ENCODE data around the gene RGL1.

The RGL1 gene

DNA sequence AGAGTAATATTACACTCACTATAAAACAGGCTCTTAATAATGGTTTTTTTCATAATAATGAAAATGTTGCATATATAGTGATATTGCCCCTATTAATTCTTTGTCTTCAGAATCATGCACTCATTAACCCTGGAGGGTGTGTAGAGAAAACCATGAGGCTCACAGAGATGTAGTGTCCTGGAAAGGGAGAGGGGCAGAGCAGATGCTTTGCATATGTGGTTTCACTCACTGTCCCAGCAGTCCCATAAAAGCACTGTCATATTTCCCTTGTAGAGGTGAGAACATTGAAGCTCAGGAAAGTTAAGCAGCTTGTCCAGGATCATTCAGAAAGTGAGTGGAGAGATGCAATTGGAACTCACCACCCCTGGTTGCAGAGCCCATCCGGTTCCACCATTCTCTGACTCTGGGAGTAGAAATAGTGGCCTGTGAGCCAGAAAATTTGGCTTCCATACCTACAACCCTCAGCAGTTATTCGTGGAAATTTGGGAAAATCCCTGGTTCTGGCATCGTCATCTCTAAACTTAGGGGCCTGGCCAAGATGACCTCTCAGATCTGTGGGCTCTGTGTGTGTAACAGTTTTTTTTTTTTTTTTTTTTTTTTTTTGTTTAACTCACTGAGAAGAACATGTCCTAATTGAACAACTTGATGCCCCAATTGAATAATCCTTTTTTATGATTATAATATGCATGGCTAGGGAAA is 86.4 kb downstream of the RGL1 start:
- no peak for DNase-seq

DNA sequence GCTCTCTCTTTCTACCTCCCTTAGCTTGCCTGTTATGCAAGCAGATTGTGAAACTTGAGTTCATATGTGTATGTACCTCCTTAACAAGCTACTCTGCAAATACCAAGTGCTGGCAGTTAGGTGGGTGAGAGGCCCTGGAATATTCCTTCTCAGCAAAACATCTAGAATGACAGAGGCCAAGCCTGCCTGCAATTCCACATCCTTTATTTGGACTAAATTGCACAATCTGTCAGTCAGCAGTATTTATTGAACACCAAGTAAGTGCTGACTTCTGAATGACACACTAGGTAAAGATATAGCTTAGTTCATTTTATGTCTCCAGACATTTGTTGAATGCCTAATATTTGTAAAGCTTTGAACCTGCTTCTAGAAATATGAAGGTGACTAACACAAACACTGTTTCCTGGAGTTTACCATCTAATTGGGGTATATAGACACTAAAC is 87.5 kb downstream of the RGL1 start:
- peak; percentile 67 for DNase-seq

DNA sequence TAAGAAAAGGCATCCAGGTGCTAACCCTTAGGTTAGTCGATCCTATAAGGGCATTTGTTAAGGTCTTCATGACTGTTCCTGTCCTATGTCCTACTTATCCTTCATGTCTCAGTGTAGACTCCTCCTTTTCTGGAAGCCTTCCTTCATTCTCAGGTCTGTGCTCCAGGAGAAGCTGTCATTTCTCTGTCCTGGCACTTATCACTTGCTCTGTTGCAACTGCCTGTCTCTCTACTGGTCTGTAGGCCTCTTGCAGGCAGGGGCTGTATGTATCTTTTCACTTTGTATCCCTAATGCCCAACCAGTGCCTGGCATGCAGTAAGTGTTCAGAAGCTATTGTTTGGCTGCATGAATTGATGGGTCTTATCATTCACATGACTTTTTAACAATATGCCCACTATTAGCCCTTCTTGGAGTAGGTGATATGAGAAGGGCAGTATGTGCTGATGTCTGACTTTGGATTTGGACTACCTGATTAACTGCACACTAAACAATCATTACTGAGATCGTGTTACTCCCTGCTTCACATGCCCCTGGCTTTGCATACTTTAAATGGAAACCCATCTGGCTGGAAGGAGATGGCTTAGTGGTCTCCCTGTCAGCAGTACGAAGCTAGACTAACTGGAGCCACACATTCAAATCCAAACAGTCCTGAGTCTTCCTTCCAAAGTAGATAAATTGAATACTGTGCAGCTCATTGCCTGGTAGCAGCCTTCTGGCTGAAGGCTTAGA is 88.8 kb downstream of the RGL1 start:
- no peak for DNase-seq

DNA sequence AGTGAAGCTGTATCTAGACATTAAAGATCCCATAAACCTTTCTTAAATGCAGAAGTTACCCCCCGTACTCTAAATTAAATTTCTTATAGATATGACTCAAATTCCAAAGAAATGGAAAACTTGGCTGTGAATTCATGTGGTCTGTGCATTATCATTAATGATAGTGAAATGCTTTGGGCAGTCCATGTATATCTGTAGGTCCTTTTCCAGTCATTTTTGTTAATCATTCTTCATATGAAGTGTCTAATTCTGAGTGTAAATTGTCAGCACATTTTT is 89.3 kb downstream of the RGL1 start:
- no peak for DNase-seq

DNA sequence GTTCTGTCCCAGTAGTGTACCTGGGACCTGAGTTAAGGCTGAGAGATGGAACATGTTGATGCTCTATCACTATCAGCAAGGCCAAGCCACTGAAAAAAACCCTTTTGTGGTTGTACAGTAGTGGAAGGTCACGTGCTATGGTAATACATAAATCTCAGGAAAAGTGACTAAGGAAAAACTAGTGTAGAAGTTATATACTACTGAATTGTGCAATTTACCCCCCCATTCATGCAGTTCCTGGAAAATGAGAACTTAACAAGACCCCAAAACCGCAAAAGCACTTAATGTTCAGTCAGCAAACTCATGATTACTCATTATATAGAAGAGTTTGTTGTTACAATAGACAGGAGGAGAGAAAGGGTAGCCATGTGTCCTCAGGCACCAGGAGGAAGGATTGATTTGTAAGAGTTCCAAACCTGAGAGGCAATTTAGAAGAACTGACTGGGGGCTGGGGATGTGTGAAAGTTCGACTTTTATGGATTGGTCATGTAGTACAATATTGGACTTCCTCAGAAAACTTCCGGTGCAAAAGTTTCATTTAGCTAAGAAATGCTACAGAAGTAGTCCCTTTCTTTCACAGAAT is 91.6 kb downstream of the RGL1 start:
- peak; percentile 99 for DNase-seq

DNA sequence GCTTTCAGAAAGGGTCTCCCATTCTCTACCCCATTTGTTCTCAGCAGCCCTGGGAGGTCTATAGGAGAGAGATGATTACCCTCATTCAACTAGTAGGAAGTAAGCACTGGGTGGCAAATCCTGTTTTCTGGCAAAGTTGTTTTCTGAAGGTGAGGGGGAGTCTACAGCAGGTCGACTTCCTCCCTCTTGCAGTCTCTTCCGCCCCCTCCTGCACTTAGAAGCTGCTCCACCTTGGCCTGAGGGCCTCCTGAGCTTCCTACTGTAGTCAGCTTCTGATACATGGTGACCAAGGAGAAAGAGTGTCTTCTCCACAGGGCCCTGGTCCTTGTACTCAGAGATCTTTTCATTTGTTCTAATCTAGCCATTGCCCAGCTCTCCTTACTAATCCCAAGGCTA is 93.1 kb downstream of the RGL1 start:
- DNase-seq, result no peak

DNA sequence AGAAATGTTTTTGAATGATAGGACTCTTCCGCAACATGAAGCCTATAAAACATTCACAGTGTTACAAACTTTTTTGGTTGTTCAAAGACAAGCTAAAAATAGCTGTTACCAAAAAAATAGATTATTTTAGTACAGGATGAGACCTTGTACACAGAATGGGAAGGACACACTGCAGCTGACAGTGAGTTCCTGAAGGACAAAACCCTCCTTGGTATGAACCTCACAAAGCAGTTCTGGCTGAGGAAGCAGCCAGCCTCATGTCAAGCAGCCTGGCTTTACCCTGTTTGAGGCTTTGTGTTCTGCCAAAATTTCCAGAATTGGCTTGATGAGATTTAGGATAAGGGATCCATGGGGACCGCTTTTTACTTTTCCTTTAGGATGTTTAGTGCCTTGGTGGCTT is 93.7 kb downstream of the RGL1 start:
- DNase-seq, result no peak

DNA sequence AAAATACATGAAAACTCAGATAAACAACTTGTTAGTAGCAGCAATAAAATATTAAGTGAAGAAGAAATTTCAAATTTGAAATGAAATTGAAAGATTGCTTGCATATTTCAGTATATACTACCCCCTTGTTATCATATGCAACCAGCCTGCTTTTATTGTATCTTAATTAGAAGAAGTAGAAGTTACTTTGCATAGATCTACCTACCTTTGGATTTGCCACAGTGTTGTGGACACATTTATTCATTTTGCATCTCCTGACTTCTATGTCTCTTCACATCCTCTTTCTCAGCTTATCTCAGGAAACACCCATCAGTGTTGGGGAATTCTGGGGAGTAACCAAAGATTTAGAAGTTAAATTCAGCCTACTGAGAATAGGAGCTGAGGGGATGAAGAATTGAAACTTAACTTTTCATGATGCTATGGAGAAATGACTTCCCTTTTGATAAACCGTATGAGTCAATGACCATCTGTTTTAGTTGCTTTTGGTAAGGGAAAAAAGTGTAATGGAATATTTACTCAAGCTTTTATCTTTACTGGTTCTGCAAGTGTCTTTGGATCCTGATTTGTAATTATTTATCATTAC is 96.9 kb downstream of the RGL1 start:
- peak; percentile 92 for DNase-seq

DNA sequence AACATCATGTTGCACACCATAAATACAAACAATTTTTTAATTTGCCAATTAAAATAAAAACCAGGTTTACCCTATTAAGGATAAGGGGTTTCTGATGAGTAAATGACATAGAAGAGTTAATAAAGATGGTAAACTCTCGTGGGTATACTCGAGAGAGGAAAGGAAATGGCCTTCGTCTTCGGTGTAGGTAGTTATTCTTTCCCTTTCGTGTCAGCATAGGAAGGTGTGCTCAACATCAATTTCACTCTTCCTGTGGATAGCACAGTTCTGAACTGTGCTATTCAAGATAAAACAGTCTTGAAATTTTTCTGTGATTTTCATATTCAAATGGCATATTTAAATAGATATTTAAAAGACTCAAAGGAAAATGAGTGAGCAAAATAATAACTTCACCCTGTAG is 98.2 kb downstream of the RGL1 start:
- DNase-seq, result no peak

DNA sequence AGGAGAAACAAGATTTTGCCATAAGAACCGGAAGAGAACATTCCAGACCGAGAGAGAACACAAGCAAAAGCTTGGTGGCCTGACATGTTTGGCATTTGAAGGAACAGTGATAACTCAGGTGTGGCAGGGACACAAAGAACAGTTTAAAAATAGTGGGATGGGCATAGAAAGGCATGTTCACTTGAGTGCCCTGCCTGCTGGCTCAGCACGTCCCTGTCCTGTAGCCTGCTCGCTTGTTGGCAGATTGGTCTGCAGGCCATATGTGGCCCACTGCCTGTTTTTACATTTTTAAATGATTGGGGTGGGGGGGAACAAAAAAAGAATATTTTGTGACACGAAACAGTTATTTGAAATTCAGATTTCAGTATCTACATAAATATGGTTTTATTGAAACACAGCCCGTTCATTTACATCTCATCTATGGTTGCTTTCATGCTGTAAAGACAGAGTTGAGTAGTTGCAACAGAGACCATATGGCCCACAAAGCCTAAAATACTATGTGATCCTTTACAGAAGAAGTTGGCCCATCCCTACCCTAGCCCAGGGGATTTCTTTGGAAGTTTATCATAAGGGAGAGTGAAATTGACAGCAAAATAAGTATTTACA is 100.7 kb downstream of the RGL1 start:
- no peak for DNase-seq

DNA sequence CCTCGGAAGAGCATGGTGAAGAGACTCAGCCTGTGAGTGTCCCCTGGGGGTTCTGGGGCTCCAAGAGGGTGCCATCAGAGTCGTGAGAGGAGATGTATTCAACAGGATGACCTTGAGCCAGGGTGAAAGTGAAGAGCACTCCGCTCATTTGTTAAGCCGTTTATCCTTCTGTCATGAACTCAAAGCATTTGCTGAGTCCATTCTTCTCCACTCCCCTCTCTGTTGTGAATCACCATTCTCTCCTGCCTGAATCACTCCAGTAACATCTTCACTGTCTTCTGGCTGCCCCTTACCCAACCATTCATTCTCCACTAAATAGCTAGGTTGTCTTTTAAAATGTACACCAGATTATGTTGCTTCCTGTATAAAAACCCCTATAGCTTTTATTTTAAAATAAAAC is 102.2 kb downstream of the RGL1 start:
- DNase-seq, result no peak

DNA sequence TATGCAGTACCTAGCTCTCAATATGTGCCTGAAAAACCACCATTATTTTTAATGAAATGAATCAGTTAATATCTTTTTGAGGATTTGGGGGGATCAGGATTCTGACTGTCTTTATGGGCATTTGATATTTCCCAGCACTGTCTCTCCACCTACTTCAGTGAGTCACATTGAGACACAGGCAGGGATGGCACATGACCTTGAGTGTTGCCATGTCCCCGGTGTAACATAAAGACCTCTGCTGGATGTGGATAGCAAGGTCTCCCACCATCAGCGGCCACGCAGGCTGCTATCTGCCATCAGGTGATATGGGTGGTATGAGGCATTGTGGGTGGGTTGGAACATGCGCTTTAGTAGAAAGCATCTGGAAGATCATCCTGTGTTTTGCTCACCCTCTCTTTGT is 103.2 kb downstream of the RGL1 start:
- DNase-seq, result no peak

DNA sequence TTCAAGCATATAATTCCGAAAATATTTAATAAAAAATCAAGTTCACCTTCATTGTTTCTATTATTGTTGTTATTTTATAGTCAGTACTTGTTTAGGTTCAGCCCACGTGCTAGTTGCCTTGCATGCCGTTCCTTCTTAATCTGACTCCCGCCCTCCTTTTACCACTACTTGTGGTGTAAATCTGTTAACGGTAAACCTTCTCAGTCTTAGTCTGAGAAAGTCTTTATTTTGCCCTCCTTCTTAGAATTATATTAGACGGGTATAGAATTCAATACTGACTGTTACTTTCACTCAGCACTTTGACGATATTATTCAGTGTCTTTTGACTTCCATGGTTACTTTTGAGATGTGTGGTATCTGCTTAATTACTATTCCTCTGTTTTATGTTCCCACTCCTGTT is 104.8 kb downstream of the RGL1 start:
- no peak for DNase-seq

DNA sequence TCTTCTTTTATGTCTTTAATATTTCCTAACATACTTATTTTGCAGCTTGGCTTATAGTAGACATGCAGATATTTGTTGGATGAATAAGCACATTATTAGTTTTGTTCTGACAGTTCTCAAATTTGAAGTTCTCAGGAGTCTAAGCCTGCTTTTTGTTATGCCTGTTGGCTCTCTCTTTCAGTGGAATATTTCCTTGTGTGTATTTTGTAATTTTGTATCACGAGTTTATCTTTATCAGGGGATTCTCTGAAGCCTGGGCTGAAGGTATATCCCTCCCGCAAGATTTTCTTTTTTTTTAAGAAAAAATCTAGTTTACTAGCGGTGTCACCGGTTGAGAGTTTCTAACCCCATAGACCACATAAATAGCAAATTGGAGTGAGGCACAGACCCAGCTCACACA is 105.9 kb downstream of the RGL1 start:
- peak; percentile 66 for DNase-seq

DNA sequence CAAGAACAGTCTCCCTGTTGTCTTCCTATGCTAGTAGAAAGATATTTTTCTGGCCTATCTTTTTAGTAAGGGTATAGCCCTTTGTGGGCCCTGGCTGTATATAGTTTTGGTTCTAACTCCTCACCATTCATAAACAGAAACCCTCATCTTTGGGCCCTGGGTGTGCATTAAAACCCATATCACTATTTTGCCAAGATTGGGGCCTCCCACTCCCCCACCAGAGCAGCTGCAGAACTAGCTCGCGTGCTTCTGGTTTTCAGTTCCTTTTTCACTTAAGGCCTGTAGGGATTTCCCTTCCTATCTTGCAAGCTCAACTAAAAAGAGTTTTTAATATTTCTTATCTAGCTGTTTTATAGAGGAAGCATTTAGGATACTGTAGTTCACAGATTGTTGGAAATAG is 106.4 kb downstream of the RGL1 start:
- DNase-seq, result peak; percentile 95

DNA sequence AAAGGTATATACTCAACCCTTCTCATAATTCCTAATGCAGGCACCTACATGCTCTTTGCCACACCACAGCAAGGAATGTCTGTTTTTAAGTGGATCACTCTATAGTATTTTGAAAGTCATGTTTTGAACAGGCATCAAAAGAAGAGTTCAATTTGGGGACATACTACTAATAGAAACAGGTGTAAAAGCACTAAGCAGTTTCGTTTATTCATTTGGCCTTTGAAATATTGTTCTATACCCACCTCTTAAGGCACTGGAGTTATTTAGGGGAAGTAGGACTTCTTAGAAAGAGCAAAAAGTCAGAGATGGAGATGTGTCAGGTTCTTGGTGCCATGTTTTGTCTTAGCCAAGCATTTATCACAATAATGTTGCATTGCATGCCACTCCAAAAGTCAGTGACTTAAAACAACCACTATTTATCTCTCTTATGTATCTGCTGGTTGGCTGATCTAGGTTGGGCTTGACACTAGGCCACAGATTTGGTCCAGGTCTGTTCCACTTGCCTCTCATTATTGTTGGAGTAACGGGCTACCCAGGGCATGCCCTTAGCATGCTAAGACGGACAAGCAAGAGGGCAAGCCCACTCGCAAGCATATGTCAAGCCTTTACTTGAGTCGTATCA is 107.5 kb downstream of the RGL1 start:
- DNase-seq, result peak; percentile 40

DNA sequence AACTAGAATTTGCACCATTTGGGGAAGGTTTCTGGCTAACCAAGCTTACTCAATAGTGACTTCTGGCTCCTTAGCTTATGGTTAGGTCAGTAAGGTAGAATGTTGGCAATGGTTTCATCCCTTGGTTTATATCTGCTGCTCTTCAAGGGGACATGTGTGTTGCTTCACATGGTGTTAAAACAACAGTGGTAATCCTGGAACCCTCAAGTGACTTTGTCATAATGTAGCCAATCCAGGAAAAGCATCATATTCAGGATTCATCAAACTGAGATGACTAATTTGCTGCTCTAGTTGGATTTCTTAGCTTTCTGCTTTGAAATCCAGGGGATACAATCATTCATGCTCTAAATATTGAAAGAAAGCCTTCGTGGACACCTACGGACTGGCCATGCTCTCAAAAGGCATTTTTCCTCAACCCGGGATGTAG is 108.7 kb downstream of the RGL1 start:
- DNase-seq, result peak; percentile 32

DNA sequence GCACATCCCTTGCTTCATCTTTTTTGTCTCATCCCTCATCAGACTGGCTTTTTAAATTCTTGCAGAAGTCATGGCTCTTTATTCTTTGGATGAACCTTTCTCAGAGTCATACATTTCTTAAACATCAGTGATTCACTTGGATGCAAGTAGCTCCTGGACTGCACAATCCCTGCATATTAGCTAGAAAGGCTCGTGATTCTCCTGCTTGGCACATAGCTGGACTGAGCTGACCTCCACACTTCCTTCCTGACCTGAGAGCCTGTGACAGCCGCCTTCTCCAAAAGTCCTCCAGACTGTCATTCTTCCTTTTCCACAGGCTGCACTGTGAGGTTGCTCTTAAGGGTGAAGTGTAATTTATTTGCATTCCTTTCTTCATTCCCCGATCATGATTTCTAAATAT is 109.4 kb downstream of the RGL1 start:
- DNase-seq, result no peak

DNA sequence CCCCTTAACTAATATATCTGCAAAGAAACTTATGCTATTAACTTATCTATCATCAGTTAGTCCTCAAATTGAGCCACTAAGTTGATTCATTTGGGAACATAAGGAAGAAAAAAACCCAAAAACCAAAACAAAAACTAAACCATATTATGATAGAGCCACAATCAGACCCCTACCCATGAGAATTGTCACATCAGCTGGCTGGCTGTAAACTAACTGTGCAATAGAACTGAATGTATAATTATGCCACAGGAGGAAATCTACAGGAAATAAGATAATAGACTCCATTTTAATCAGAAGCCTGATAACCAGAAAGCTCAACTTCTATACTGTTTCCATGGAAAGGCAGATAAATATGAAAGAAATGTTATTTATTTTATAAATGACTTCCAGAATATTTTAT is 110.0 kb downstream of the RGL1 start:
- DNase-seq, result no peak

DNA sequence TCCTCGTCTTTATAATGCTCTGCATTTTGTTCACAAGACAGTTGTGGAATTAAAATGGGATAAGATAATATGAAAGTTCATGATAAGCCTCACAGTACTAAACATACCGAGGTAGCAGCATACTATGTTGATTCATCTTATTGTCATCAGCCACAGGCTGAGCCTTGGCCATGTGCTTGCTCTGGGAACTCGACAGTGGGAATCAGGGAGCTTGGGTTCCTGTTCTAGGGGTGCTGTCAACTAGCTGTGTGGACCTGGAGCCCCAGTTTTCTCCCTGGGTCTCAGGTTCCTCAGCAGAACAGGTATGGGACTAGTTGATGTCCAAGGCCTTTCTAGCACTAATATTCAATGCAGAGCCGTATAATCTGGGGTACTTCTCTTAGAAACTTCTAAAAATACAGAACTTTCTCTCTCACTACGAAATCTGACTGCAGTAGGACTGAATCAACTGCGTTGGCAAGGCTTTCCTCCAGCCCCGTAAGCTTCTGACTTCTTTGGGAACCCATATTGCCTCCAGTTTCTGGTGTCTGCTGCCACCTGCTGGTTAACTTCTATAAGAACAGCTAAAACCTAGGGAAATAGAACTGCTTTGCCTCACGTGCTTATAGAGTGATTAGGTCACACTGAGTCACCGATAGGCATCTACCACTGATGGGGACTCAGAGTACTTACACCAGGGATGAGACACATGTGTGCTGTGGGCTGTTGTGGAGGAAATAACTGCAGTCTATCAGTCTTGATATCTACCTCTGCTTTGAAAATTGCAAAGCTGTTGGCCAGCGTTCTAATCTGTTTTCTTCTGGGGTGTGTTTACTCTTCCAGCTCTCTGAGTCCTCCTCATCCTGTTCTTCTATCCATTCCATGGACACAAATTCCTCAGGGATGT is 110.9 kb downstream of the RGL1 start:
- peak; percentile 91 for DNase-seq

DNA sequence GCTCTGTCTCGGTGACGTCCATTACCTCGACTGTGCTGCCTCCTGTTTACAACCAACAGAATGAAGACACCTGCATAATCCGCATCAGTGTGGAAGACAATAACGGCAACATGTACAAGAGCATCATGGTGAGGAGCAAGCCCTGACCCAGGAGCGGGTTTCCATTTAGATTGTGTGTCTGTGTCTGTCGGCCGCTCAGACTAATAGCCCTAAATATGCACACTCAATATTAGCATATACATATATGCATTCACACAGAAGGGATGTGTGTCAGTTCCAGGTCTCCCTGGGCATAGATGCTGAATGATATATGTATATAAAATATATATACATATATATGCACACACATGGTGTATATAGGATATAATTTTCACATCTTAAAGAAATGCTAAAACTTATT is 111.7 kb downstream of the RGL1 start:
- no peak for DNase-seq

DNA sequence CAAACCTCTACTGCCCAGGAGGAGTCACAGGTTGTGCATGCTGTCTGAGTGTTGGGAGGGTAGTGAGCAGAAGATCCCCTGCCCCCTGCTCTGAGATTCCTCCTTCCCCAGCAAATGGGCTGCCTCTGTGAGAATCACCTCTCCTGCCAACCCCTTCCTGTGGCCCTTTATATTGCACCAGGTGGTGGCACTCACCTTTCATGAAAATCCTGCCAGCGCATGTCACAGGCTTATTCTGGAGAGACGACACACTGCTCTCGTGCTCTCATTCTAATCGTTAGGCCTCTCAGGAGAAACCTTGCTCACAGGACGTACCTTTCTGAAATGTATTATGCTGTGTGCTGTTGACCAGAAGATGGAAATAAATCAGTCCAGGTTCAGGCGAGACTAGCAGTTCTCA is 113.7 kb downstream of the RGL1 start:
- no peak for DNase-seq
